Cardiac fibroblast (primary cell): ENCODE results near the gene SELENBP1.

Experiments
- DNase-seq, 2 donors: peaks; one replicate each; pipeline versions ENCODE4 v3.0.0 to v3.0.0-alpha.2; 2010; ENCODE audit warnings: low read depth in 2 of 2
- H3K4me3 ChIP-seq, 2 donors: replicated peaks in 1 of 2; 1 replicate in 1 of 2; 2 replicates in 1 of 2; pipeline ENCODE4 v1.5.1; 2011; ENCODE audit warnings: low read depth in 2 of 2, low read length in 2 of 2, mild to moderate bottlenecking in 2 of 2, moderate library complexity in 1 of 2
- CTCF ChIP-seq: IDR thresholded peaks from one replicate; pipeline ENCODE4 v1.5.1; 2011; ENCODE audit warnings: low read depth, mild to moderate bottlenecking, low read length, inconsistent platforms

Gene SELENBP1

GRCh38 chr1:151372058-151372934, at the start of gene SELENBP1:
Gene SELENBP1 (minus strand): TSS chr1:151372705. CDS start chr1:151372641, 64 bp downstream.
- no peak for TF ChIP-seq CTCF
- DNase-seq: peak; percentile 84 to 92
- peak within 1 kb of the TSS; percentile 50 to 54 for H3K4me3 ChIP-seq

- no peak overlapping the region for H3K4me3 ChIP-seq
- TF ChIP-seq CTCF: no peak
- no peak for DNase-seq
Measured at GRCh38 chr1:151419819-151420218, 47.3 kb upstream of the SELENBP1 start.

GRCh38 chr1:151418081-151418480, 45.6 kb upstream of the SELENBP1 start:
- TF ChIP-seq CTCF: no peak
- DNase-seq: no peak
- H3K4me3 ChIP-seq: no peak overlapping the region

GRCh38 chr1:151416231-151416630, 43.7 kb upstream of the SELENBP1 start:
- TF ChIP-seq CTCF: no peak
- peak; percentile 70 to 85 for DNase-seq
- no peak overlapping the region for H3K4me3 ChIP-seq

GRCh38 chr1:151411884-151412283, 39.4 kb upstream of the SELENBP1 start:
- no peak overlapping the region for H3K4me3 ChIP-seq
- DNase-seq: no peak
- TF ChIP-seq CTCF: no peak

GRCh38 chr1:151408891-151409290, 36.4 kb upstream of the SELENBP1 start:
- no peak overlapping the region for H3K4me3 ChIP-seq
- TF ChIP-seq CTCF: no peak
- peak in 1 of 2 donors; percentile 18 for DNase-seq
